Mesothelial cell of epicardium (in vitro differentiated cells): ENCODE measurements around the gene ALDH1A3. TPM values are rescaled to one million over a fixed set of nuclear protein-coding genes. Genes with fewer than 3 reads are reported as not detected.

Experiments used
- DNase-seq, 2 experiments: peaks; one replicate each; pipeline ENCODE4 v3.0.0; 2021; ENCODE audit warnings: low spot score in 2 of 2; ENCODE audit not compliant: unreplicated experiment in 2 of 2
- H3K27ac Mint-ChIP-seq: 2 replicates; pipeline ENCODE4 v1.8.0; 2021; ENCODE audit warnings: mixed read lengths
- H3K27me3 Mint-ChIP-seq: 2 replicates; pipeline ENCODE4 v1.8.0; 2021; ENCODE audit warnings: low read depth, mixed read lengths
- H3K36me3 Mint-ChIP-seq: 2 replicates; pipeline ENCODE4 v1.8.0; 2021; ENCODE audit warnings: mixed read lengths
- H3K4me1 Mint-ChIP-seq: 2 replicates; pipeline ENCODE4 v1.8.0; 2021; ENCODE audit warnings: mixed read lengths
- H3K4me3 Mint-ChIP-seq: 2 replicates; pipeline ENCODE4 v1.8.0; 2021; ENCODE audit warnings: mild to moderate bottlenecking, moderate library complexity, mixed read lengths
- H3K9me3 Mint-ChIP-seq: 2 replicates; pipeline ENCODE4 v1.8.0; 2021; ENCODE audit warnings: mixed read lengths
- CTCF ChIP-seq: fragments of 200-600 bp; sonication (generic); IDR thresholded peaks from one replicate; pipeline ENCODE4 v1.5.0; 2021; ENCODE audit warnings: antibody characterized with exemption; ENCODE audit not compliant: unreplicated experiment
- total RNA-seq: library from RNA; stranded (reverse); gene quantifications from 3 replicates; pipeline ENCODE4 v1.2.1, GENCODE V29; 2021

Gene ALDH1A3
- total RNA-seq, 1 donor from 2014 or later = not detected

GRCh38 chr15:100880897-100881242, 1.2 kb downstream of the ALDH1A3 start:
- H3K27ac Mint-ChIP-seq = no peak overlapping the region
- peaks cover 87% of the 10 kb centered on the region for H3K27me3 Mint-ChIP-seq

GRCh38 chr15:100881573-100882336, 2.1 kb downstream of the ALDH1A3 start:
- Mint-ChIP-seq H3K4me3 (no peak overlapping the region), H3K4me1 (peaks cover 8% of the 10 kb centered on the region), H3K27me3 (peaks cover 87% of the 10 kb centered on the region), H3K36me3 (no peaks in the 10 kb centered on the region), H3K27ac (no peak overlapping the region), H3K9me3 (no peaks in the 10 kb centered on the region)
- TF ChIP-seq CTCF = no peak
- no peak for DNase-seq

More at GRCh38 chr15:100880897-100881242, 1.2 kb downstream of the ALDH1A3 start:
- H3K4me1 Mint-ChIP-seq = peaks cover 8% of the 10 kb centered on the region
- H3K9me3 Mint-ChIP-seq = no peaks in the 10 kb centered on the region
- DNase-seq = no peak
- peak overlapping the region; percentile 56 for H3K4me3 Mint-ChIP-seq
- H3K36me3 Mint-ChIP-seq = no peaks in the 10 kb centered on the region
- no peak for TF ChIP-seq CTCF

GRCh38 chr15:100885116-100885515, 5.5 kb downstream of the ALDH1A3 start:
- no peak for DNase-seq
- Mint-ChIP-seq H3K9me3 (no peaks in the 10 kb centered on the region), H3K36me3 (no peaks in the 10 kb centered on the region), H3K4me1 (peaks cover 17% of the 10 kb centered on the region), H3K27ac (no peak overlapping the region), H3K4me3 (no peak overlapping the region), H3K27me3 (peaks cover 77% of the 10 kb centered on the region)
- TF ChIP-seq CTCF = no peak

- TF ChIP-seq CTCF = no peak
- DNase-seq = no peak
- no peaks in the 10 kb centered on the region for H3K9me3 Mint-ChIP-seq
Observed at GRCh38 chr15:100885811-100886210, 6.2 kb downstream of the ALDH1A3 start.

GRCh38 chr15:100887211-100887913, 7.7 kb downstream of the ALDH1A3 start:
- H3K9me3 Mint-ChIP-seq = no peaks in the 10 kb centered on the region
- DNase-seq = no peak
- no peaks in the 10 kb centered on the region for H3K36me3 Mint-ChIP-seq
- peaks cover 12% of the 10 kb centered on the region for H3K4me1 Mint-ChIP-seq
- H3K4me3 Mint-ChIP-seq = no peak overlapping the region
- no peak for TF ChIP-seq CTCF
- H3K27ac Mint-ChIP-seq = no peak overlapping the region
- peaks cover 54% of the 10 kb centered on the region for H3K27me3 Mint-ChIP-seq

More at GRCh38 chr15:100885811-100886210, 6.2 kb downstream of the ALDH1A3 start:
- Mint-ChIP-seq H3K36me3 (no peaks in the 10 kb centered on the region), H3K4me1 (peaks cover 12% of the 10 kb centered on the region), H3K27ac (no peak overlapping the region), H3K4me3 (no peak overlapping the region), H3K27me3 (peaks cover 70% of the 10 kb centered on the region)
